Measurements from ENCODE around the gene ATP6V1B1. TPM values are rescaled to one million over a fixed set of nuclear protein-coding genes. Genes with fewer than 3 reads are reported as not detected.

Gene ATP6V1B1
- total and polyA plus RNA-seq, 2 experiments from 2014 or later, result not detected

DNA sequence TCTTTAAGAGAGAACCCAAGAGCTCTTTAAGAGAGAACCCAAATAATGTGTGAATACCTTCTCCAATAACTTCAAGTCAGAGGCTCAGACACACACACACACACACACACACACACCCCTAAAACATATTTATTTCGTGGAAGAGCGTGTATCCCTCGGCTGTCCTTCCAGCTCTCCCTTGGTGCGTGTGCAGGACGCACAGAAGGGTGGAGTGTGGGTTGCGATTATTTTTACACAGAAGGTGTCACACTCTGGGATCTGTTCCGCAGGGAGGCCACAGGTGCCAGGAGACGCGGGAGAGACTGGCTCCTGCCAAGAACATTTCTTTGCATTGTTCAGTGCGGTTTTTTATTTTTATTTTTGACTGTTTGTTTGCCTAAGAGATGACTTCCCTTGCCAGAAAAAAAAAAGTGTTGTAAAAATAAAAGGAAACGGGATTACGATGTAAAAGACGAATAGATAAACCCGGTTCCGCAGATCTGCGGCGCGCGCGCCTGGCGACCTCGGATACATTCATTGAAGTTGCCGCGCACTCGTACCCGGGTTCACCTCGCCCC, 47.3 kb upstream of the ATP6V1B1 start:
- Histone ChIP-seq H2AFZ (peak overlapping the region; percentile 92), H3K4me2 (peak overlapping the region; percentile 91), H3K4me1 (ENCODE audit: insufficient read depth) (peaks cover 46% of the 10 kb centered on the region), H3K4me3 (peak overlapping the region; percentile 69), H4K20me1 (replicated peaks; ENCODE audit: insufficient read depth) (peaks cover 44% of the 10 kb centered on the region), H3K9me2 (ENCODE audit: insufficient read depth) (no peaks in the 10 kb centered on the region), H3K79me2 (replicated peaks; ENCODE audit: insufficient read depth) (no peaks in the 10 kb centered on the region), H3K27me3 (ENCODE audit: insufficient read depth) (peaks cover 100% of the 10 kb centered on the region), H3K36me3 (ENCODE audit: insufficient read depth) (no peaks in the 10 kb centered on the region), H3F3A (replicated peaks; ENCODE audit: low read depth) (peaks cover 32% of the 10 kb centered on the region), H3K27ac (ENCODE audit: low read depth) (no peak overlapping the region)
- TF ChIP-seq EZH2 (IDR thresholded peaks at IDR 0.05; ENCODE audit: low read depth, unreplicated experiment) (peak; percentile 75), NANOG (IDR thresholded peaks at IDR 0.05; ENCODE audit: borderline replicate concordance) (no peak)
- DNase-seq (ENCODE audit: low spot score) (peak; percentile 81), ATAC-seq (no peak)
- H3K27ac Mint-ChIP-seq, result no peak overlapping the region
- H3K4me3 Mint-ChIP-seq, result peak overlapping the region; percentile 66
- peaks cover 99% of the 10 kb centered on the region for H3K27me3 Mint-ChIP-seq (ENCODE audit: insufficient read depth, low read depth, poor library complexity)
- no peaks in the 10 kb centered on the region; the same call in 2 of the 3 replicates for H3K36me3 Mint-ChIP-seq (ENCODE audit: low read depth)
- peaks cover 29% of the 10 kb centered on the region for H3K4me1 Mint-ChIP-seq
- H3K9me3 Mint-ChIP-seq, result no peaks in the 10 kb centered on the region

DNA sequence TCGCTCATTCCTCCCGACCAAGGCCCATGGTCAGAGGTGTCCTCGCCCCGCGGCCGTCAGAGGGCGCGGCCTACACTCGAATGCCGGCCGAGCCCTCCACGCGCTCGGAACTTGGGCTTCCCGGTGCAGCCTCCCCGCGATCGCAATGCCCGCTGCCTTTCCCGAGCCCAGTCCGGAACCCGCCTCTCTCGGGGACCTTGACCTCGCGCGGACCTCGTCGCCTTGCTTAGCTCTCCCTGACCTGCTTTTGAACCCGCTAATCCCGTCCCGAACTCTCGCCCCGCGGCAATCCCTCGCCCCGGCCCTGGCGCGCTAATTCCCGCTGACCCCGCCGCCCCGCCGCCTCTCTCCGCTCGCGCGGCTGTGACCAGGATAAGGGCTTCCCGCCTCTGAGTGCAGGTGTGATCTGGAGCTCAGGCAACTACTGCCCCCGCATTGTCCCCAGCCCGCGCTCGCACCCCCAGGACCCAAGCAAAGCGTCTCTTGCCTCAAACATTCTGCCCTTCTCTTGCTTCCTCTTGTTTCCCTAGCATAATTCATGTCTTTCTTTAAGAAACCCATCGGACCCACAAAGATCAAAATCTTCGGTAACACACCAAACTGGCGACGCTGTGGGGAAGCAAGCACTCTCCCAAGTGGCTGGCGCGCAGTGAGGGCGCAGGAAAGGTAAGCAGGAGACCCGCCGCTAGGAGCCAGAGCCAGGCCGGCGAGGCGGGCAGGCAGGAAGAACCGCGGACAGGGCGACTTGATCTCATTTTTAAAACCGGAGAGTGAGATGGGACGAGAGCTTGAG, 46.6 kb upstream of the ATP6V1B1 start:
- ATAC-seq (peak; percentile 60), DNase-seq (ENCODE audit: low spot score) (peak; percentile 75)
- Mint-ChIP-seq H3K27me3 (ENCODE audit: insufficient read depth, low read depth, poor library complexity) (peaks cover 99% of the 10 kb centered on the region), H3K9me3 (no peaks in the 10 kb centered on the region), H3K36me3 (ENCODE audit: low read depth) (no peaks in the 10 kb centered on the region; the same call in 2 of the 3 replicates), H3K4me1 (peaks cover 34% of the 10 kb centered on the region), H3K4me3 (peak overlapping the region; percentile 66), H3K27ac (no peak overlapping the region)
- peaks cover 100% of the 10 kb centered on the region for H3K27me3 ChIP-seq (ENCODE audit: insufficient read depth)
- no peak overlapping the region for H3K27ac ChIP-seq (ENCODE audit: low read depth)
- no peaks in the 10 kb centered on the region for H3K79me2 ChIP-seq (replicated peaks; ENCODE audit: insufficient read depth)
- peak overlapping the region; percentile 69 for H3K4me3 ChIP-seq
- peak overlapping the region; percentile 92 for H2AFZ ChIP-seq
- peaks cover 41% of the 10 kb centered on the region for H4K20me1 ChIP-seq (replicated peaks; ENCODE audit: insufficient read depth)
- H3F3A ChIP-seq (replicated peaks; ENCODE audit: low read depth), result peaks cover 32% of the 10 kb centered on the region
- peak overlapping the region; percentile 91 for H3K4me2 ChIP-seq
- H3K36me3 ChIP-seq (ENCODE audit: insufficient read depth), result no peaks in the 10 kb centered on the region
- H3K4me1 ChIP-seq (ENCODE audit: insufficient read depth), result peaks cover 46% of the 10 kb centered on the region
- H3K9me2 ChIP-seq (ENCODE audit: insufficient read depth), result no peaks in the 10 kb centered on the region
- TF ChIP-seq STAT1 (IDR thresholded peaks at IDR 0.05; ENCODE audit: unreplicated experiment) (no peak), EZH2 (IDR thresholded peaks at IDR 0.05; ENCODE audit: low read depth, unreplicated experiment) (peak; percentile 100), CREB1 (CRISPR knock-in tag; IDR thresholded peaks at IDR 0.05; ENCODE audit: low read depth) (no peak), POLR2AphosphoS5 (IDR thresholded peaks at IDR 0.05; ENCODE audit: low read depth) (no peak), JUNB (IDR thresholded peaks at IDR 0.05; ENCODE audit: unreplicated experiment) (no peak), ZNF331 (CRISPR knock-in tag; IDR thresholded peaks at IDR 0.05; ENCODE audit: low read depth) (no peak), CTCF (conservative IDR thresholded peaks at IDR 0.05; ENCODE audit: low read depth in 2 of 2) (0 out of 4 replicates have a peak, but pooled peaks of 1 of the 2 experiments have one; percentile 19)
- TF ChIP-seq, protein P1, sequence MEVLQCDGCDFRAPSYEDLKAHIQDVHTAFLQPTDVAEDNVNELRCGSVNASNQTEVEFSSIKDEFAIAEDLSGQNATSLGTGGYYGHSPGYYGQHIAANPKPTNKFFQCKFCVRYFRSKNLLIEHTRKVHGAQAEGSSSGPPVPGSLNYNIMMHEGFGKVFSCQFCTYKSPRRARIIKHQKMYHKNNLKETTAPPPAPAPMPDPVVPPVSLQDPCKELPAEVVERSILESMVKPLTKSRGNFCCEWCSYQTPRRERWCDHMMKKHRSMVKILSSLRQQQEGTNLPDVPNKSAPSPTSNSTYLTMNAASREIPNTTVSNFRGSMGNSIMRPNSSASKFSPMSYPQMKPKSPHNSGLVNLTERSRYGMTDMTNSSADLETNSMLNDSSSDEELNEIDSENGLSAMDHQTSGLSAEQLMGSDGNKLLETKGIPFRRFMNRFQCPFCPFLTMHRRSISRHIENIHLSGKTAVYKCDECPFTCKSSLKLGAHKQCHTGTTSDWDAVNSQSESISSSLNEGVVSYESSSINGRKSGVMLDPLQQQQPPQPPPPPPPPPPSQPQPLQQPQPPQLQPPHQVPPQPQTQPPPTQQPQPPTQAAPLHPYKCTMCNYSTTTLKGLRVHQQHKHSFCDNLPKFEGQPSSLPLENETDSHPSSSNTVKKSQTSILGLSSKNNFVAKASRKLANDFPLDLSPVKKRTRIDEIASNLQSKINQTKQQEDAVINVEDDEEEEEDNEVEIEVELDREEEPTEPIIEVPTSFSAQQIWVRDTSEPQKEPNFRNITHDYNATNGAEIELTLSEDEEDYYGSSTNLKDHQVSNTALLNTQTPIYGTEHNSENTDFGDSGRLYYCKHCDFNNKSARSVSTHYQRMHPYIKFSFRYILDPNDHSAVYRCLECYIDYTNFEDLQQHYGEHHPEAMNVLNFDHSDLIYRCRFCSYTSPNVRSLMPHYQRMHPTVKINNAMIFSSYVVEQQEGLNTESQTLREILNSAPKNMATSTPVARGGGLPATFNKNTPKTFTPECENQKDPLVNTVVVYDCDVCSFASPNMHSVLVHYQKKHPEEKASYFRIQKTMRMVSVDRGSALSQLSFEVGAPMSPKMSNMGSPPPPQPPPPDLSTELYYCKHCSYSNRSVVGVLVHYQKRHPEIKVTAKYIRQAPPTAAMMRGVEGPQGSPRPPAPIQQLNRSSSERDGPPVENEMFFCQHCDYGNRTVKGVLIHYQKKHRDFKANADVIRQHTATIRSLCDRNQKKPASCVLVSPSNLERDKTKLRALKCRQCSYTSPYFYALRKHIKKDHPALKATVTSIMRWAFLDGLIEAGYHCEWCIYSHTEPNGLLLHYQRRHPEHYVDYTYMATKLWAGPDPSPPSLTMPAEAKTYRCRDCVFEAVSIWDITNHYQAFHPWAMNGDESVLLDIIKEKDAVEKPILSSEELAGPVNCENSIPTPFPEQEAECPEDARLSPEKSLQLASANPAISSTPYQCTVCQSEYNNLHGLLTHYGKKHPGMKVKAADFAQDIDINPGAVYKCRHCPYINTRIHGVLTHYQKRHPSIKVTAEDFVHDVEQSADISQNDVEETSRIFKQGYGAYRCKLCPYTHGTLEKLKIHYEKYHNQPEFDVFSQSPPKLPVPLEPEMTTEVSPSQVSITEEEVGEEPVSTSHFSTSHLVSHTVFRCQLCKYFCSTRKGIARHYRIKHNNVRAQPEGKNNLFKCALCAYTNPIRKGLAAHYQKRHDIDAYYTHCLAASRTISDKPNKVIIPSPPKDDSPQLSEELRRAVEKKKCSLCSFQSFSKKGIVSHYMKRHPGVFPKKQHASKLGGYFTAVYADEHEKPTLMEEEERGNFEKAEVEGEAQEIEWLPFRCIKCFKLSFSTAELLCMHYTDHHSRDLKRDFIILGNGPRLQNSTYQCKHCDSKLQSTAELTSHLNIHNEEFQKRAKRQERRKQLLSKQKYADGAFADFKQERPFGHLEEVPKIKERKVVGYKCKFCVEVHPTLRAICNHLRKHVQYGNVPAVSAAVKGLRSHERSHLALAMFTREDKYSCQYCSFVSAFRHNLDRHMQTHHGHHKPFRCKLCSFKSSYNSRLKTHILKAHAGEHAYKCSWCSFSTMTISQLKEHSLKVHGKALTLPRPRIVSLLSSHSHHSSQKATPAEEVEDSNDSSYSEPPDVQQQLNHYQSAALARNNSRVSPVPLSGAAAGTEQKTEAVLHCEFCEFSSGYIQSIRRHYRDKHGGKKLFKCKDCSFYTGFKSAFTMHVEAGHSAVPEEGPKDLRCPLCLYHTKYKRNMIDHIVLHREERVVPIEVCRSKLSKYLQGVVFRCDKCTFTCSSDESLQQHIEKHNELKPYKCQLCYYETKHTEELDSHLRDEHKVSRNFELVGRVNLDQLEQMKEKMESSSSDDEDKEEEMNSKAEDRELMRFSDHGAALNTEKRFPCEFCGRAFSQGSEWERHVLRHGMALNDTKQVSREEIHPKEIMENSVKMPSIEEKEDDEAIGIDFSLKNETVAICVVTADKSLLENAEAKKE (CRISPR knock-in tag; IDR thresholded peaks at IDR 0.05), result no peak
